Activated CD4-positive, alpha-beta T cell treated with anti-CD3 and anti-CD28 coated beads, Interleukin-2, amount 10 ng/mL, durations not matched to agents 7 days and 5 days (primary cell): Measurements from ENCODE around the gene LRCOL1. TPM values are rescaled to one million over a fixed set of nuclear protein-coding genes. Genes with fewer than 3 reads are reported as not detected.

Source experiments
- CTCF ChIA-PET: fragments of 350-600 bp; sonication (Branson Sonifier 250); formaldehyde crosslinking; loops from one replicate; lab custom pipeline; 2021; ENCODE audit warnings: antibody characterized with exemption; lab: Charles Lee
- POLR2A ChIA-PET: fragments of 350-600 bp; sonication (Branson Sonifier 250); formaldehyde crosslinking; loops from one replicate; lab custom pipeline; 2021; ENCODE audit warnings: antibody characterized with exemption; lab: Charles Lee
- DNase-seq: peaks from one replicate; pipeline ENCODE4 v3.0.0-alpha.2; 2020
- H3K27ac Mint-ChIP-seq: one replicate; pipeline ENCODE4 v1.8.0; 2021; ENCODE audit warnings: mild to moderate bottlenecking, moderate library complexity, mixed read lengths
- H3K27me3 Mint-ChIP-seq: one replicate; pipeline ENCODE4 v1.8.0; 2021; ENCODE audit warnings: mixed read lengths
- H3K36me3 Mint-ChIP-seq: one replicate; pipeline ENCODE4 v1.8.0; 2021; ENCODE audit warnings: low read depth, mixed read lengths
- H3K4me1 Mint-ChIP-seq: one replicate; pipeline ENCODE4 v1.8.0; 2021; ENCODE audit warnings: mixed read lengths
- H3K4me3 Mint-ChIP-seq: one replicate; pipeline ENCODE4 v1.8.0; 2021; ENCODE audit warnings: mild to moderate bottlenecking, moderate library complexity, mixed read lengths
- H3K9me3 Mint-ChIP-seq: one replicate; pipeline ENCODE4 v1.8.0; 2021; ENCODE audit warnings: mixed read lengths
- total RNA-seq, 2 experiments: library from RNA; stranded (reverse); gene quantifications; one replicate each; pipeline ENCODE4 v1.2.3, GENCODE V29; 2021

LRCOL1 gene
- total RNA-seq = not detected

DNA sequence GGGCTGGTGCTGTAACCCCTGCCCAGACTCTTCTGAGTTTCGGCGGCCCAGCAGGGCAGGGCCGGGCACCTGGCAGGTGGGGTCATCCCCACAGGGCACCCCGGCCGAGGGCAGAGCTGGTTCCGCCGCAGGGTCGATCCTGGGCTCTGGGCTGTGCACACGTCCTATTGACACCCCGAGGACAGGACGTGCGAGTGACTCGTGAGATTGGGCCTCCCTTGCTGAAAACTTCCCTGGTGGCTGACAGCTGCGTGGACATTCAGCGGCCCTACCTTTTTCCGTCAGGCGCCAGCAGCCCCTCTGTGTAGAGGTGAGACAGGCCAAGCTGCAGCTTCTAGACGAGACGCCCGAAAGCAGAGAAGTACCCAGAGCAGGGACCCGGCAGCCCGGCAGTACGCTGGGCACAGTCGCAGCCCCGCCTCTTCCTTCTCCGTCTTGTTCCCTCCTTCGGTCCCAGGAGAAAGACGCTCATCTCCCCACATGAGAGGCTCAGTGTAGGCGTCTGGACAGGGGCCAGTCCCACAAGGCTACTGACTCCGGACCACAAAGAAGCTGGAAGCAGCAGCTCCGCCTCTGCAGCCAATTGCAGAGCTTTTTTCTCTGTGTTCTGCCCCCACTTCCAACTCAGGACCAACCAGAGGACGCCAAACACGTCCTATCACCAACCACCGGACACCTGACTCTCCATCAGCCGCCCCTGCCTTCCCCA, at the start of gene LRCOL1:
LRCOL1 (minus strand) TSS at position 532 of the 709 bp plus-strand sequence. CDS start 4,331 bp downstream, outside the sequence.
- CTCF ChIA-PET = interaction anchor here (1.1 to 1.9 kb wide), 2 partner anchors 9 to 15 kb away, joined by 3 to 9 read pairs; no protein-coding TSS in a partner anchor
- Mint-ChIP-seq H3K4me1 (peaks cover 8% of the 10 kb centered on the region), H3K36me3 (no peaks in the 10 kb centered on the region), H3K4me3 (no peak within 1 kb of the TSS), H3K27me3 (peaks cover 30% of the 10 kb centered on the region), H3K27ac (no peak within 1 kb of the TSS), H3K9me3 (peaks cover 4% of the 10 kb centered on the region)
- DNase-seq = no peak
- POLR2A ChIA-PET = no interaction called here

DNA sequence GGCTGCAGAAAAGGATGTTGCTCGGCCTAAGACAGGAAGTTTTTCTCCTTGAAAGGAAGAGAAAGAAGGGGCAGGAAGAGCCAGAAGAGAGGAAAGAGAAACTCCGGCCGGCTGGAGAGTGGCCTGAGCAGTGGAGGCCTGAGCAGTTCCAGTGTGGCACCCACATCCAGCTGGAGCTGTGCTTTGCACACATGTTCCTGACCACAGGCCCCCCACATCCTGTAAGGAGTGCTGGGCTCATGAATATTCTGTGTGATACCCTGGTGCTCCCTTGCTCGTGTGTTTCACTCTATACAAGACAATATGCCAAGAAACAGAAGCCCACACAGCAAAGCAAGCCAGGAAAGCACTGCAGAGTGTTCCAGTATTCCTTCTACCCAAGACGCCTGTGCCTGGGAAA, 49.7 kb upstream of the LRCOL1 start:
- POLR2A ChIA-PET = no interaction called here
- no peak overlapping the region for H3K4me3 Mint-ChIP-seq
- H3K27me3 Mint-ChIP-seq = no peaks in the 10 kb centered on the region
- CTCF ChIA-PET = interaction anchor here (1.2 kb wide), 1 partner anchor 27 kb away, joined by 5 read pairs; no protein-coding TSS in a partner anchor
- H3K9me3 Mint-ChIP-seq = no peaks in the 10 kb centered on the region
- DNase-seq = peak; percentile 19
- peaks cover 68% of the 10 kb centered on the region for H3K36me3 Mint-ChIP-seq
- peaks cover 54% of the 10 kb centered on the region for H3K4me1 Mint-ChIP-seq
- H3K27ac Mint-ChIP-seq = peak overlapping the region; percentile 85

DNA sequence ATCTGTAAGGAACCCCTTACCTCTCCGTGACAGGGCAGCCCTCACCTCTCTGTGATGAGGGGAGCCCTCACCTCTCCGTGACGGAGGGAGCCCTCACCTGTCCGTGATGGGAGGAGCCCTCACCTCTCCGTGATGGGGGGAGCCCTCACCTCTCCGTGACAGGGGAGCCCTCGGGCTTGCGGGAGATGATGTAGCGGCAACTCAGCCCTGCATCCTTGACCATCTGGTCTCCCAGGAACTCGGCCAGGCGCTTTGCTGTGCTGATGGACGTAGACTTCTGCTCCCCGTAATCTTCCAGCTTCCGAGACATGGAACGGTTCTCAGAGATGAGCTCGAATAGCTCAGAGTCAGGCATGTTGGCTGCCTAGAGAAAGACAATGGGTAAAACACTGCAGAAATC, 48.8 kb upstream of the LRCOL1 start:
- Mint-ChIP-seq H3K27ac (no peak overlapping the region), H3K9me3 (no peaks in the 10 kb centered on the region), H3K4me3 (no peak overlapping the region), H3K27me3 (no peaks in the 10 kb centered on the region), H3K36me3 (peaks cover 70% of the 10 kb centered on the region), H3K4me1 (peaks cover 49% of the 10 kb centered on the region)
- POLR2A ChIA-PET = no interaction called here
- DNase-seq = no peak
- CTCF ChIA-PET = interaction anchor here (0.6 to 1.2 kb wide), 3 partner anchors 14 to 82 kb away, joined by 3 to 5 read pairs (median 4); no protein-coding TSS in a partner anchor

DNA sequence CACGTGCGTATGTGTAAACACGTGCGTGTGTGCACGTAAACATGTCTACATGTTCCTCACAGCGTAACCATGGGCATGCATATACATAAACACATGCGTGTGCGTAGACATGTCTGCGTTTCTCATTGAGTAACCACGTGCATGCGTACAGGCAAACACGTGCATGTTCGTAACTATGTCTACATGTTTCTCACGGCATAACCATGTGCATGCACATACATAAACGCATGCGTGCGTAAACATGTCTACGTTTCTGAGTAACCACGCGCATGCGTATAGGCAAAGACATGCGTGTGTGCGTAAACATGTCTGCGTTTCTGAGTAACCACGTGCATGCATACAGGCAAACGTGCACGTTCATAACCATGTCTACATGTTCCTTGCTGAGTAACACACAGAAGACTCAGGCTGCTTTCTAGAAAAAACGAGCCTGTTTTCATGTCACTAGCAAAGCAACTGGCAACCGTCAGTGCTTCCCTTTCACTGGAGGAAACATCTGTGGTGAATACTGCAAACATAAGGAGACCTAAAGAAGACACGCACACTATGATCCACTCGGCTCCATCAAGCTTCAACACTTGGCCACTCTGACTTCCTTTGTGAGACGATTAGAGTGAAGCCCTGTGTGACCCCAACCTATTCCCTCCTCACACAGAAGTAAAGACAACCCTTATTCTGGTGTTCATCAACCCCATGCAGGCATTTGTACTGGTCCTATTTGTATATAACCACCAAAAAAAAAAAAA, 47.9 kb upstream of the LRCOL1 start:
- H3K4me3 Mint-ChIP-seq = no peak overlapping the region
- H3K27ac Mint-ChIP-seq = no peak overlapping the region
- CTCF ChIA-PET = interaction anchor here (0.6 to 0.7 kb wide), 2 partner anchors 13 to 83 kb away, joined by 3 to 4 read pairs; no protein-coding TSS in a partner anchor
- POLR2A ChIA-PET = no interaction called here
- H3K36me3 Mint-ChIP-seq = peaks cover 73% of the 10 kb centered on the region
- no peak for DNase-seq
- peaks cover 41% of the 10 kb centered on the region for H3K4me1 Mint-ChIP-seq
- H3K27me3 Mint-ChIP-seq = no peaks in the 10 kb centered on the region
- no peaks in the 10 kb centered on the region for H3K9me3 Mint-ChIP-seq

DNA sequence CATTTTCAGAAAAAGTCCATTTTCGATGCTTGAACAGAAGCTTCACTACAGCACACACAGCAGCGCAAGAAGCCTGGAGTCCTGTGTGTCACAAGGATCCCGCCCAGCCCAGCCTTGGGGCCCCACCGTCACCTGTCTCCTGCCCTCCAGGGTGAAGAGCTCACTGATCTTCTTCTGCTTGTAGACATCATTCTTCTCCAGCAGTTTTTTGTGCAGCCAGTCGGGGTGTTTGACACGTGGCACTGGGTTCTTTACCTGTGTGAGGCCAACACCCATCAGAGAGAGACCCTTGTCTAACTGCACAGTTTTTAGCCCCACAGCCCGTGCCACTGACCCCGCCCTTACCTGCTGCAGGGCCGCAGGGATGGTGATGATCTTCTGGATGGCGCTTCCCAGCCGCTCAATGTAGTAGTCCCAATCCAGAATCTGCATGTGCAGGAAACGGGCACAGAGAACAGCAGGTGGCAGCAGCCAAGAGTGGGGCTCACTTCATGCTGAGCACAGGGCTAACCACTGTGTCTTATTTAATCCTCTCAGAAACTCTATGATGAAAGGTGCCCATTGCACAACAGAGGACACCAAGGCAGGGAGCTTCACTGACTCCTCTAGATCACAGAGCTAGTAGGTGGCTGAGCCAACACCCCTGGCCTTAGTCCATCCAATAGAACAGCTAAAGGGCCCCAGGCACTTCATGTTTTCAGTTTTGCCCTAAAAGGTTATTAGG, 46.8 kb upstream of the LRCOL1 start:
- H3K4me3 Mint-ChIP-seq = no peak overlapping the region
- peaks cover 68% of the 10 kb centered on the region for H3K36me3 Mint-ChIP-seq
- CTCF ChIA-PET = no interaction called here
- no peaks in the 10 kb centered on the region for H3K27me3 Mint-ChIP-seq
- peaks cover 29% of the 10 kb centered on the region for H3K4me1 Mint-ChIP-seq
- no peak overlapping the region for H3K27ac Mint-ChIP-seq
- POLR2A ChIA-PET = interaction anchor here (0.6 kb wide), 1 partner anchor 41 kb away, joined by 3 read pairs; no protein-coding TSS in a partner anchor
- no peak for DNase-seq
- no peaks in the 10 kb centered on the region for H3K9me3 Mint-ChIP-seq

DNA sequence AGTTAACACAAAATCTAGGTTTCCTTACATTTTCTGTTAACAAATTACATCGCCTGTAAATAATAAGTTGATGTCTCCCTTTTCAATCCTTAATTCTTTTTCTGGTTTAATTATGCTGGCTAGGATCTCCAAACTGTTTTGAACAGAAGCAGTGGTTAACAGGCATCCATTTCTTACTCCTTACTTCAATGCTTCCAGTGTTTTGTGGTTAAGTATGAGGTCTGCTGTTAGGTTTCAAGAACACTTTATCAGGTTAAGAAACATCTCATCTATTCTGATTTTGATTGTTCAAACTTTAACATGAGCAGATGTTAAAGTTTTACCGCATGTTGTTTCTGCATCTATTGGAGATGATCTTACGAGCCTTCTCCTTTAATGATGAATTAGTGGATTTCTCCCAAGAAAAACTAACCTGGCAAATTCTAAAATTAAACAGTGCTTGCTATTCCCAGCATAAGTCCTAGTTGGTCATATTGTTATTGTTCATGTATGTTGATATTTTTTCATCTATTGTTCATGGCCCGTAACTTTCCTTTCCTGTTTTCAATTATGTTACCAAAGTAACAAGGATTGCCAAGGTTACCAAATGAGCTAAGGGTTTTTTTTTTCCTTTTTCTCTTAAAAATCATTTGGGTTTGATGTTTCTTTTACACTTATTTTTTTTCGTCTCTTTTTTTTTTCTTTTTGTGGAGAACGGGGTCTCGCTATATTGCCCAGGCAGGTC, 43.3 kb upstream of the LRCOL1 start:
- Mint-ChIP-seq H3K4me1 (no peaks in the 10 kb centered on the region), H3K36me3 (peaks cover 50% of the 10 kb centered on the region), H3K27ac (no peak overlapping the region), H3K27me3 (no peaks in the 10 kb centered on the region), H3K4me3 (no peak overlapping the region), H3K9me3 (no peaks in the 10 kb centered on the region)
- CTCF ChIA-PET = interaction anchor here (0.6 to 0.9 kb wide), 2 partner anchors 23 to 27 kb away, joined by 3 to 5 read pairs; no protein-coding TSS in a partner anchor
- DNase-seq = no peak
- POLR2A ChIA-PET = no interaction called here

DNA sequence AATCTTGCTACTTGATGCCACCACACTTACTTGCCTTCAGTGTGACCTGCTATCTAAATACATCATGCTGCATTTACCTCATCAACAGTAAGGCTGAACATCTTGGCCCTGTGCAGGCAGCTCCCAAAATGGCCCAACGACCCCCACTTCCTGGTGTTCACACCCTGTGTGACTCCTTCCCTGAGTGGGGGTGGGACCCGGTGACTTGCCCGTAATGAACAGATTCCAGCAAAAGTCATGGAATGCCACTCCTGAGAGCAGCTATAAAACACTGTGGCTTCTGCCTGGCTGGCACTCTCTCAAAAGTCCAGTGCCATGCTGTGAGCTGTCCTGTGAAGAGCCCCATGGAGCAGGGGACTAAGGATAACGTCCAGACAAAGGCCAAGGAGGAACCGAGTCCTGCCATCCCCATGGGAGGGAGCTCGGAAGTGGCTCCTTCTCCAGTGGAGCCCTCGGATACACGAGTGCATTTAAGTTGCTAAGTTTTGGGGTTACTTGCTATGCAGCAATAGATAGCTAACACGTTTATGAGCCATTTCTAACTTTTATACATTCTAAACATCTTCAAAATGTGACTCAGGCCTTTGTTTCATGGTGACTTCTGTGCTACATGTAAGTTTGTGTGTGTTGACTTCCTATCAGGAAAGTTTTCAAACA, 41.2 kb upstream of the LRCOL1 start:
- peaks cover 4% of the 10 kb centered on the region for H3K4me1 Mint-ChIP-seq
- peak overlapping the region; percentile 46 for H3K27ac Mint-ChIP-seq
- ChIA-PET POLR2A (no interaction called here), CTCF (interaction anchor here (1.2 kb wide), 1 partner anchor 13 kb away, joined by 4 read pairs; no protein-coding TSS in a partner anchor)
- H3K27me3 Mint-ChIP-seq = no peaks in the 10 kb centered on the region
- peaks cover 43% of the 10 kb centered on the region for H3K36me3 Mint-ChIP-seq
- DNase-seq = no peak
- H3K9me3 Mint-ChIP-seq = no peaks in the 10 kb centered on the region
- H3K4me3 Mint-ChIP-seq = no peak overlapping the region

DNA sequence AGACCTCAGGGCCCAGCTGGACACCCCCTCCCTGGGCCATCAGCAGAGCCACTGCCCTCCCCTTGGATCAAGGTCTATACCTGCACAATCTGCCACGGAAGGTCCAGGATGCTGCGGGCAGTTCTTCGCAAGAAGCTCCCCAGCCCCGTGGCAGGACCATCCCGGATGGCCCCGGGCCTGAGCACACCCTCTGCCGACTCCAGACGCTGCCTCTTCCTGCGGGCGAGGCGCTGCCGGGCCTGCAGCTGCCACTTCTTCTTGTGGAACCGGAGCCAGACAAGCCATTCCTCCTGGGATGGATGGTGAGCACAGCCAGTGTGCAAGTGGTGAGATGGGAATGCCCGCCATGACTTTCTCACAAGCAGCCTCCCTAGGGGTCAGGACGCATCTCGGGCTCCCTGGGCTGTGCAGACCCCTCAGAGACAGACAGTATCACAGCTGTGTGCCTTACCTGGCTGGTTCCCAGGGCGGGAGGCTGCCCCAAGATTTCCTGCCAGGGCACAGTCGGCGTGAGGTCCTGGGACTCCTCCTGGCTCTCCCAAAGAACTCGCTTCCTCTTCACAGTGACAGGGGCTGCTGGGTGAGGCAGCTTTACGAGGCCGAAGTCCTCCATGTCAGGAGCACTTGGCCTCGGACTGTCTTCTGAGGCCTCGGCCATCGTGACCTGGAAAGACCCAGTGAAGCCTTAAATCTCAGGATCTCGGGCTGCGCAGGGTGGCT, 39.0 kb upstream of the LRCOL1 start:
- Mint-ChIP-seq H3K4me1 (peaks cover 4% of the 10 kb centered on the region), H3K36me3 (peaks cover 47% of the 10 kb centered on the region), H3K27me3 (no peaks in the 10 kb centered on the region), H3K4me3 (no peak overlapping the region), H3K27ac (no peak overlapping the region), H3K9me3 (no peaks in the 10 kb centered on the region)
- ChIA-PET CTCF (interaction anchor here (1.4 kb wide), 1 partner anchor 16 kb away, joined by 3 read pairs; no protein-coding TSS in a partner anchor), POLR2A (no interaction called here)
- no peak for DNase-seq

DNA sequence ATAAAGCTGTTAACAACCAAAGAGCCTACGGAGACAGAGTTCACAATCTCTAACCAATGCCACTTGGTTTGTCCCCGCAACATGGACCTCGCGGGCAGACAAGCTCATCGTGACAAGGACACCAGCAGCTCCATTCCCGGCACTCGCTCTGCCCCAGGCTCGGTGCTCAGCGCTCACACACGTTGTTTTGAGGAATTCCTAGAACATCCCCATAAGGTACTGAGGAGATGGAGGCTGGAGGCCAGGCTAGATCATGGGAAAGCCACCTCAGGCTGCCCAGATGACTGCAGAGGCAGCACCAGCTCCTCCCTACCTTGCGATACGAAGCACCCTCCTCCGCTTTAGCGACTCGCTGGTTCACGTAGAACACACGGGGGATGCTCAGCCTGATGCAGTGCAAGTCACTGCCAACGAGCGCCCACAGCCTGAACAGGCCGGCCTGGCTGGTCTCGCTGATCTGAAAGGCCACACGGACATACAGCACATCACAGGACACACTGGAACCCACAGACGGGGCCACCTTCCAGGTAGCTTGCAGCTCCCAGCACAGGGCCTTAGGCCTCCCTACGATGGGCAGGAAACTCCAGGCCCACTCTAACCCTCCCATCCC, 38.3 kb upstream of the LRCOL1 start:
- POLR2A ChIA-PET = interaction anchor here (0.6 kb wide), 1 partner anchor 36 kb away, joined by 5 read pairs; no protein-coding TSS in a partner anchor

DNA sequence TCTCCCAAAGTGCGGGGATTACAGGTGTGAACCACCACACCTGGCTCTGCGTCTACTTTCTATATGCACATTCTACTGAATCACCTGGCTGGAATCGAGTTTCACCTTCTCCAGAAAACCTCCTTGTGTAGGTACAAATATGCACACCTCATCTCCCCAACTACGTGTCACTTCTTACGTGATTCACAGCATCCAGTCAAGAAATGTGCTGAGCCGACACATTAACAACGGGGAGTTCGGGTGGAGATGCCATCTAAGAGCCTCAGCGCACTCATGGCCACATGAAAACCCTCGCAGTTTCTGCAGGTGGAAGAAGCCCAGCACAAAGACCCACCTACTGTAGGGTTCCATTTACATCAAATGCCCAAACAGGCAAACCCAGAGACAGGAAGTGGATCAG, 37.5 kb upstream of the LRCOL1 start:
- Mint-ChIP-seq H3K36me3 (peaks cover 42% of the 10 kb centered on the region), H3K4me1 (peaks cover 4% of the 10 kb centered on the region), H3K27me3 (no peaks in the 10 kb centered on the region), H3K4me3 (no peak overlapping the region), H3K27ac (no peak overlapping the region), H3K9me3 (no peaks in the 10 kb centered on the region)
- ChIA-PET POLR2A (no interaction called here), CTCF (interaction anchor here (0.6 kb wide), 1 partner anchor 199 kb away, joined by 4 read pairs; no protein-coding TSS in a partner anchor)
- no peak for DNase-seq

More for the DNA sequence above, 38.3 kb upstream of the LRCOL1 start:
- DNase-seq = no peak
- Mint-ChIP-seq H3K36me3 (peaks cover 45% of the 10 kb centered on the region), H3K4me1 (peaks cover 4% of the 10 kb centered on the region), H3K9me3 (no peaks in the 10 kb centered on the region), H3K27me3 (no peaks in the 10 kb centered on the region), H3K27ac (no peak overlapping the region), H3K4me3 (no peak overlapping the region)
- CTCF ChIA-PET = interaction anchor here (1.4 kb wide), 1 partner anchor 16 kb away, joined by 3 read pairs; no protein-coding TSS in a partner anchor

DNA sequence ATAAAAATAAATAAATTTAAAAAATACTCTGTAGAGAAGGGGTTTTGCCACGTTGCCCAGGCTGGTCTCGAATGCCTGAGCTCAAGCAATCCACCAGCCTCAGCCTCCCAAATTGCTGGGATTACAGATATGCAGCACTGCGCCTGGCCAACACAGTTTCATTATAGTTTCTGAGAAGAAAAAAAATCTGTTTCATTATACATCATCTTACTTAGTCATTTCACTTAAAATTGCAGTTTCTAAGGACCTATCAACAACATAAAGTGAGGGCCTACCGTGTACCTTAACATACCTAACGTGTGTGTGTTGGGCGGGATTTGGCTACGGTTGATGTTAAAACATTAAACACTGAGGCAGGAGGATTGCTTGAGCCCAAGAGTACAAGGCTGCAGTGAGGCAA, 36.5 kb upstream of the LRCOL1 start:
- no peaks in the 10 kb centered on the region for H3K9me3 Mint-ChIP-seq
- POLR2A ChIA-PET = no interaction called here
- DNase-seq = no peak
- peaks cover 4% of the 10 kb centered on the region for H3K4me1 Mint-ChIP-seq
- H3K36me3 Mint-ChIP-seq = peaks cover 36% of the 10 kb centered on the region
- H3K27me3 Mint-ChIP-seq = no peaks in the 10 kb centered on the region
- H3K27ac Mint-ChIP-seq = no peak overlapping the region
- H3K4me3 Mint-ChIP-seq = no peak overlapping the region
- CTCF ChIA-PET = no interaction called here
